Choroid plexus epithelial cell (primary cell): ENCODE results near the gene SAPCD2.
"Not testable (repeated sequence)": the region's sequence is repeated elsewhere in the genome, so short reads cannot be mapped to it uniquely, and the experiment has no call there.

ENCODE experiments used
- DNase-seq: peaks from one replicate; pipeline ENCODE4 v3.0.0-alpha.2; 2010; ENCODE audit warnings: low read depth
- H3K4me3 ChIP-seq: 2 replicates; pipeline ENCODE4 v1.5.1; 2011; ENCODE audit warnings: low read depth, mild to moderate bottlenecking, control low read depth, low read length, moderate library complexity
- CTCF ChIP-seq: conservative IDR thresholded peaks from 2 replicates; pipeline ENCODE4 v1.5.1; 2011; ENCODE audit warnings: low read depth, mild to moderate bottlenecking, control low read depth, inconsistent platforms, low read length, moderate library complexity

SAPCD2 gene

GRCh38 chr9:137070201-137070905 lies at the start of gene SAPCD2:
SAPCD2 (minus strand) TSS chr9:137070557; CDS start chr9:137070460, 97 bp downstream.
- no peak for TF ChIP-seq CTCF
- peak; percentile 81 for DNase-seq

GRCh38 chr9:137118092-137118603 lies 47.8 kb upstream of the SAPCD2 start:
- not testable (repeated sequence) for H3K4me3 ChIP-seq, DNase-seq

More at GRCh38 chr9:137070201-137070905, at the start of gene SAPCD2:
- H3K4me3 ChIP-seq, result peak within 1 kb of the TSS; percentile 43

- no peak for TF ChIP-seq CTCF
- no peak for DNase-seq
- H3K4me3 ChIP-seq, result no peak overlapping the region
Measured at GRCh38 chr9:137117269-137117731, 46.9 kb upstream of the SAPCD2 start.

- DNase-seq, result peak; percentile 29
- no peak overlapping the region for H3K4me3 ChIP-seq
- TF ChIP-seq CTCF, result no peak
Measured at GRCh38 chr9:137116728-137117127, 46.4 kb upstream of the SAPCD2 start.

GRCh38 chr9:137116027-137116507 lies 45.7 kb upstream of the SAPCD2 start:
- H3K4me3 ChIP-seq, result no peak overlapping the region
- DNase-seq, result no peak
- no peak for TF ChIP-seq CTCF

GRCh38 chr9:137115394-137116026 lies 45.2 kb upstream of the SAPCD2 start:
- H3K4me3 ChIP-seq, result no peak overlapping the region
- no peak for TF ChIP-seq CTCF
- DNase-seq, result no peak

- peak within 1 kb of the TSS; percentile 56 for H3K4me3 ChIP-seq
Measured at GRCh38 chr9:137114613-137115393, 44.4 kb upstream of the SAPCD2 start, which contains the start of gene DPP7. DPP7 (minus strand) TSS chr9:137114733; CDS start chr9:137114713, 20 bp downstream.

More at GRCh38 chr9:137114613-137115393, 44.4 kb upstream of the SAPCD2 start, which contains the start of gene DPP7:
- no peak for TF ChIP-seq CTCF
- peak; percentile 24 for DNase-seq
